ENCODE measurements around the gene PLEKHM1.
"Not testable (repeated sequence)": the region's sequence is repeated elsewhere in the genome, so short reads cannot be mapped to it uniquely, and the experiment has no call there.

Gene PLEKHM1

GRCh38 chr17:45461524-45462327 is 28.8 kb downstream of the PLEKHM1 start:
- FAIRE-seq, result not testable (repeated sequence)

GRCh38 chr17:45460422-45460821 is 30.1 kb downstream of the PLEKHM1 start:
- not testable (repeated sequence) for FAIRE-seq

- FAIRE-seq, result not testable (repeated sequence)
Observed at GRCh38 chr17:45454341-45454740, 36.2 kb downstream of the PLEKHM1 start.

- FAIRE-seq, result not testable (repeated sequence)
Observed at GRCh38 chr17:45453731-45454130, 36.8 kb downstream of the PLEKHM1 start.

- not testable (repeated sequence) for FAIRE-seq
Observed at GRCh38 chr17:45453225-45453534, 37.3 kb downstream of the PLEKHM1 start.

- FAIRE-seq, result not testable (repeated sequence)
Observed at GRCh38 chr17:45452329-45453224, 37.9 kb downstream of the PLEKHM1 start.

- not testable (repeated sequence) for FAIRE-seq
Observed at GRCh38 chr17:45451660-45452059, 38.9 kb downstream of the PLEKHM1 start.

- FAIRE-seq, result no peak
Observed at GRCh38 chr17:45451131-45451530, 39.4 kb downstream of the PLEKHM1 start.

- not testable (repeated sequence) for FAIRE-seq
Observed at GRCh38 chr17:45449708-45450329, 40.7 kb downstream of the PLEKHM1 start.

- not testable (repeated sequence) for FAIRE-seq
Observed at GRCh38 chr17:45449260-45449659, 41.3 kb downstream of the PLEKHM1 start.

GRCh38 chr17:45448483-45448882 is 42.0 kb downstream of the PLEKHM1 start:
- FAIRE-seq, result not testable (repeated sequence)

- not testable (repeated sequence) for FAIRE-seq
Observed at GRCh38 chr17:45448066-45448465, 42.5 kb downstream of the PLEKHM1 start.

- FAIRE-seq, result not testable (repeated sequence)
Observed at GRCh38 chr17:45447650-45448049, 42.9 kb downstream of the PLEKHM1 start.

GRCh38 chr17:45446872-45447625 is 43.5 kb downstream of the PLEKHM1 start:
- not testable (repeated sequence) for FAIRE-seq

GRCh38 chr17:45445901-45446743 is 44.4 kb downstream of the PLEKHM1 start:
- not testable (repeated sequence) for FAIRE-seq

- not testable (repeated sequence) for FAIRE-seq
Observed at GRCh38 chr17:45444856-45445820, 45.4 kb downstream of the PLEKHM1 start.

GRCh38 chr17:45444301-45444700 is 46.2 kb downstream of the PLEKHM1 start:
- FAIRE-seq, result not testable (repeated sequence)

GRCh38 chr17:45443371-45444260 is 46.9 kb downstream of the PLEKHM1 start:
- FAIRE-seq, result not testable (repeated sequence)
